ENCODE data around the gene PPM1N. TPM values are rescaled to one million over a fixed set of nuclear protein-coding genes. Genes with fewer than 3 reads are reported as not detected.

PPM1N gene
- total and polyA plus RNA-seq, 2 of the 13 experiments (the other 11 are each of a cell fraction or from before 2014, with no cell fraction given): 0.31 to 1.8 TPM

- TF ChIP-seq FOXM1 (CRISPR knock-in tag; IDR thresholded peaks at IDR 0.05) (no peak), ZNF562 (CRISPR knock-in tag; IDR thresholded peaks at IDR 0.05; ENCODE audit: borderline replicate concordance) (no peak), MAF1 (CRISPR knock-in tag; IDR thresholded peaks at IDR 0.05; ENCODE audit: borderline replicate concordance) (peak; percentile 98), KDM5A (IDR thresholded peaks at IDR 0.05; ENCODE audit: borderline replicate concordance, low read length) (peak; percentile 41; the same call in 1 of the 2 replicates), YEATS2 (CRISPR knock-in tag; IDR thresholded peaks at IDR 0.05; ENCODE audit: borderline replicate concordance) (peak; percentile 13; the same call in 1 of the 2 replicates), MXI1 (IDR thresholded peaks at IDR 0.05; ENCODE audit: borderline replicate concordance, low read depth, low read length) (peak; percentile 66; the same call in 1 of the 3 replicates), MXD4 (CRISPR knock-in tag; IDR thresholded peaks at IDR 0.05) (no peak; the same call in 1 of the 2 replicates), RFX1 (IDR thresholded peaks at IDR 0.05) (peak; percentile 13; the same call in 1 of the 2 replicates), PPARG (CRISPR knock-in tag; conservative IDR thresholded peaks at IDR 0.05) (peak; percentile 25; the same call in 1 of the 2 replicates), ZNF30 (CRISPR knock-in tag; IDR thresholded peaks at IDR 0.05) (no peak), ZBTB44 (CRISPR knock-in tag; IDR thresholded peaks at IDR 0.05) (no peak; the same call in 1 of the 2 replicates), MIER2 (CRISPR knock-in tag; IDR thresholded peaks at IDR 0.05) (peak; percentile 61; the same call in 1 of the 2 replicates), ZNF775 (CRISPR knock-in tag; IDR thresholded peaks at IDR 0.05; ENCODE audit: borderline replicate concordance) (no peak; the same call in 1 of the 2 replicates), XRCC5 (optimal IDR thresholded peaks at IDR 0.05; ENCODE audit: low read length) (peak; percentile 11)
- TF ChIP-seq, protein P1, sequence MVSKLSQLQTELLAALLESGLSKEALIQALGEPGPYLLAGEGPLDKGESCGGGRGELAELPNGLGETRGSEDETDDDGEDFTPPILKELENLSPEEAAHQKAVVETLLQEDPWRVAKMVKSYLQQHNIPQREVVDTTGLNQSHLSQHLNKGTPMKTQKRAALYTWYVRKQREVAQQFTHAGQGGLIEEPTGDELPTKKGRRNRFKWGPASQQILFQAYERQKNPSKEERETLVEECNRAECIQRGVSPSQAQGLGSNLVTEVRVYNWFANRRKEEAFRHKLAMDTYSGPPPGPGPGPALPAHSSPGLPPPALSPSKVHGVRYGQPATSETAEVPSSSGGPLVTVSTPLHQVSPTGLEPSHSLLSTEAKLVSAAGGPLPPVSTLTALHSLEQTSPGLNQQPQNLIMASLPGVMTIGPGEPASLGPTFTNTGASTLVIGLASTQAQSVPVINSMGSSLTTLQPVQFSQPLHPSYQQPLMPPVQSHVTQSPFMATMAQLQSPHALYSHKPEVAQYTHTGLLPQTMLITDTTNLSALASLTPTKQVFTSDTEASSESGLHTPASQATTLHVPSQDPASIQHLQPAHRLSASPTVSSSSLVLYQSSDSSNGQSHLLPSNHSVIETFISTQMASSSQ (IDR thresholded peaks at IDR 0.05; ENCODE audit: low read depth): 0 out of 2 replicates have a peak, but pooled peaks have one; percentile 30
- TF ChIP-seq, protein P1 (CRISPR knock-in tag; IDR thresholded peaks at IDR 0.05; ENCODE audit: borderline replicate concordance): no peak
- TF ChIP-seq, protein P2, sequence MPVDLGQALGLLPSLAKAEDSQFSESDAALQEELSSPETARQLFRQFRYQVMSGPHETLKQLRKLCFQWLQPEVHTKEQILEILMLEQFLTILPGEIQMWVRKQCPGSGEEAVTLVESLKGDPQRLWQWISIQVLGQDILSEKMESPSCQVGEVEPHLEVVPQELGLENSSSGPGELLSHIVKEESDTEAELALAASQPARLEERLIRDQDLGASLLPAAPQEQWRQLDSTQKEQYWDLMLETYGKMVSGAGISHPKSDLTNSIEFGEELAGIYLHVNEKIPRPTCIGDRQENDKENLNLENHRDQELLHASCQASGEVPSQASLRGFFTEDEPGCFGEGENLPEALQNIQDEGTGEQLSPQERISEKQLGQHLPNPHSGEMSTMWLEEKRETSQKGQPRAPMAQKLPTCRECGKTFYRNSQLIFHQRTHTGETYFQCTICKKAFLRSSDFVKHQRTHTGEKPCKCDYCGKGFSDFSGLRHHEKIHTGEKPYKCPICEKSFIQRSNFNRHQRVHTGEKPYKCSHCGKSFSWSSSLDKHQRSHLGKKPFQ (CRISPR knock-in tag; IDR thresholded peaks at IDR 0.05; ENCODE audit: insufficient replicate concordance): no peak
- TF ChIP-seq, protein P3, sequence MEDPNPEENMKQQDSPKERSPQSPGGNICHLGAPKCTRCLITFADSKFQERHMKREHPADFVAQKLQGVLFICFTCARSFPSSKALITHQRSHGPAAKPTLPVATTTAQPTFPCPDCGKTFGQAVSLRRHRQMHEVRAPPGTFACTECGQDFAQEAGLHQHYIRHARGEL (CRISPR knock-in tag; IDR thresholded peaks at IDR 0.05): no peak
- TF ChIP-seq, protein P4, sequence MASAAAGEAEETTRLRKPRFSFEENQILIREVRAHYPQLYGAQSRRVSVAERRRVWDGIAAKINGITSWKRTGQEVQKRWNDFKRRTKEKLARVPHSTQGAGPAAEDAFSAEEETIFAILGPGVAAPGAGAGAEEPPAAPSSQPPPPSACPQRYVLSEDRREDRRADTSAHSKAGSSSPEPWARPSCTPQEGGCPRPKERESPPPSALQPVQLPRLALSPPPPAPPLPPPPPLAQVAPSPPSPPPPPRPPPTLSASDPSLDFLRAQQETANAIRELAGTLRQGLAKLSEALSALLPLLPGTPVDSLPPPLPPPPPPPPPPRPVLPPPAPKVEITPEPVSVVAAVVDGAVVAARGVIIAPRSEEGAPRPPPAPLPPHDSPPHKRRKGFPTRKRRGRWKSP (CRISPR knock-in tag; IDR thresholded peaks at IDR 0.05): peak; percentile 76; the same call in 1 of the 2 replicates
Measured at GRCh38 chr19:45478454-45479238, 19.6 kb upstream of the PPM1N start (continued).
